ENCODE measurements around the gene GALNT10.
"Not testable (repeated sequence)": the region's sequence is repeated elsewhere in the genome, so short reads cannot be mapped to it uniquely, and the experiment has no call there.

GALNT10 gene, protein sequence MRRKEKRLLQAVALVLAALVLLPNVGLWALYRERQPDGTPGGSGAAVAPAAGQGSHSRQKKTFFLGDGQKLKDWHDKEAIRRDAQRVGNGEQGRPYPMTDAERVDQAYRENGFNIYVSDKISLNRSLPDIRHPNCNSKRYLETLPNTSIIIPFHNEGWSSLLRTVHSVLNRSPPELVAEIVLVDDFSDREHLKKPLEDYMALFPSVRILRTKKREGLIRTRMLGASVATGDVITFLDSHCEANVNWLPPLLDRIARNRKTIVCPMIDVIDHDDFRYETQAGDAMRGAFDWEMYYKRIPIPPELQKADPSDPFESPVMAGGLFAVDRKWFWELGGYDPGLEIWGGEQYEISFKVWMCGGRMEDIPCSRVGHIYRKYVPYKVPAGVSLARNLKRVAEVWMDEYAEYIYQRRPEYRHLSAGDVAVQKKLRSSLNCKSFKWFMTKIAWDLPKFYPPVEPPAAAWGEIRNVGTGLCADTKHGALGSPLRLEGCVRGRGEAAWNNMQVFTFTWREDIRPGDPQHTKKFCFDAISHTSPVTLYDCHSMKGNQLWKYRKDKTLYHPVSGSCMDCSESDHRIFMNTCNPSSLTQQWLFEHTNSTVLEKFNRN

DNA sequence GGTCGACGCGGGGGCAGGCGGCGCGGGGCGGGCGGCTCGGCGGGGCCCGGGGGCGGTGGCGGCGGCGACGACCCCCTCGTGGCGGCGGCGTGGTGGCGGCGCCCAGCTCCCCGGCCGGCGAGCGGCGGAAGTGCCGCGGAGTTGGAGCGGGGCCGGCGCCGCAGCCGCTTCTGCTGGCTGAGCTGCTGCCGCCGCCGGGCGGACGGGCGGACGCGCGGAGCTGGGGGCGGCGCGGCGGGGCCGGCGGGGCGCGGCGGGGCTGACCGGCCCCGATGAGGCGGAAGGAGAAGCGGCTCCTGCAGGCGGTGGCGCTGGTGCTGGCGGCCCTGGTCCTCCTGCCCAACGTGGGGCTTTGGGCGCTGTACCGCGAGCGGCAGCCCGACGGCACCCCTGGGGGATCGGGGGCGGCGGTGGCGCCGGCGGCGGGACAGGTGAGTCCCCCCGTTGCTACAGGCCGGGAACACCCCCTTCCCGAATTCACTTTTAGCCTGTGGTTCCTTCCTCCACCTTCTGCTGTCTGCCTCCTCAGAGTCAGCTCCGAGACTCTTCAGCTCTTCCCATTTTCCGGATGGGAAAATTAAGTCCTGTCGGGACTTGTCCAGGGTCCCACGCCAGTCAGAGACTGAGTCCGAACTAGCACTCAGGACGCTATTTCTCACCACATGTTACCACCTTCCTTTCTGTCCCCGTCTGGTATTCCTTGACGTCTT lies at the start of gene GALNT10:
TSS of gene GALNT10 (plus strand) at position 139 of the 710 bp plus-strand sequence. CDS start at position 273, 134 bp downstream.
- no peak for DNase-seq (ENCODE audit: low read depth in 2 of 2, low spot score in 1 of 2)

DNA sequence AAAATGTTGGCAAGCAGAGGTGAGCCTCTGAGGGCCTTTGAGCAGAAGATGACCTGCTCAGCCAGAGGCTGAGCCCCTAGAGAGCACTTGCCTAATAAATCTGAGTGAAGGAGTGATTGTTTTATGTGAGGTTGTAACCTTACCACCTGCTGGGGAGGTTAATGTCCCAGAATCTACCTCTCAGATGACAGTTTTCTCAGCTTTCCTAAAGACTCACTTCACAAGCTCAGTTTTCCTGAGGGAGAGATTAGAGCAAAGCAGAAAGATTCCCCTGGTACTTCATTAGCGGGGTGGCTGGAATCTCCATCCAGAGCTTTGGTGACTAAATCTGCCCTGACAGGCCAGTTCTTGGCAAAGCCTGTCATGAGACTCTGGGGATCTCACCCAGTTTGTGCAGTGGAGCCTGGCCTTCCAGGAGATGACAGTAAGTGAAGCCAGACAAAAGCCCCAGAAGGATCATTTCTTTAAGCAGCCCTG lies 48.8 kb upstream of the GALNT10 start:
- no peak for DNase-seq (ENCODE audit: low read depth in 2 of 2, low spot score in 1 of 2)

DNA sequence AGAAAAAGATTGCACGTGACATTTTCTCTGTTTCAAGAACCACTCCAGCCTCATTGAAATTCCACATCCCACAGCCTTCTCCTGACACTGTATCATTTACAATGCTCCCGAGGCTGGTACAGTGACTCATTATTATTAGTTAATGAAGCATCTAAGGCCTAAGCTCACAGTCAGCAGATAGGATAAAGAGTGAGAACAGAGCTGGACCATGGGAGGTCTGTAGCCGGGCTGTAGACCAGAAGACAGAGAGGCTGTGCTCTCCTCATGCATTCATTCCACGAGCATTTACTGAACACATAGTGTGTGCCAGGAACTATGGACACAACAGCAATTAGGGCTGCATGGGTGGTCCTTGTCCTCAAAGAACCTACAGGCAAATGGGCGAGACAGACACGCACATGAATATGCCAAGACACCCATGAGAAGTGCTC lies 47.3 kb upstream of the GALNT10 start:
- DNase-seq (ENCODE audit: low read depth in 2 of 2, low spot score in 1 of 2), result no peak

DNA sequence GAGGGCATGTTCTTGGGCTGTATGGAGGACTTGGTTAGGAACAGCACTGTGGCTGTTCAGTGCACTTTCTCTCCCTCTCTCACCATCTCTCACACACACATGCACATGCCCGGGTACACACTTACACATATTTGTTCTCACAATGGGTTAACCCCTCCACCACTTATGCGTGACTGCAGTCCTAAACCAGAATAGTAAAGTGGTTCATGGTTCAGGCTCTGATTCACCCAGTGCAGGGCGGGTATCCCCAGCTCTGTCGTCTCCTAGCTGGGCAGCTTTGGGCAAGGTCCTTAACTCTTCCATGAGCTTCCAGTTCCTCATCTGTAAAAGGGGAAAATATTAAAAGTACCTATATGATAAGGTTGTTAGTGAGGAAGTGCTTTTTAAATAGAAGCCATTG lies 45.3 kb upstream of the GALNT10 start:
- no peak for DNase-seq (ENCODE audit: low read depth in 2 of 2, low spot score in 1 of 2)

DNA sequence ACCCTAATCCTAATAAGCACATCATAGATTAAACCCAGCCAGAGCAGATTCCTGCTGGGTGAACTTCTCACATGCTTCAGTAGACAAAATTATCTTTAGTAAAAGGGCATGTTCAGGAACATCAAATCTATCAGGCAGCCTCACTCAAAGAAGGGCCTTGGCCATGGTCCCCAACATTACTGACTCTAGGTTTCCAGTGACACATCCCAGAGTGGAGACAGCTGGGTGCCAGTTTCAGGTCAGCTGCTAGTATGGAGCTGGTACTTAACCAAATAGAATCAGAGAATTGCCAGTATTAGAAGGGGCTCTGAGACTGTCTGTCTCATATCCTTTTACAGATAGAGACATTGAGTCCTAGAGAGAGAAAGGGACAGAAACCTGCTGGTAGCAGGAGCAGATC lies 44.1 kb upstream of the GALNT10 start:
- DNase-seq (ENCODE audit: low read depth in 2 of 2, low spot score in 1 of 2), result no peak

DNA sequence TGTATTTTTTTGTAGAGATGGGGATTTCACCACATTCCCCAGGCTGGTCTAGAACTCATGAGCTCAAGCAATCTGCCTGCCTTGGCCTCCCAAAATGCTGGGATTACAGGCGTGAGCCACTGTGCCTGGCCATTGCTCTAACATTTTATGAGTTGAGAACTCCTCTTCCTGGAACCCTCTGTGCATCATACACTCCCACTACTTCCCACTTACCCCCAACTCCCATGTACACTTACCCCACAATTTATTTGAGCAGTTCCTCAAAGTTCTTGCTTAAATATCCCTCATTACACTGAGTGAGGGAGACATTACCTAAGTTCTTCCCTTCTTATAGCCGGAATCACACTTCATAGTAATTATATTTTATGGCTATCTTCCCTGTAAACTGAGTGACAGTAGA lies 42.9 kb upstream of the GALNT10 start:
- DNase-seq (ENCODE audit: low read depth in 2 of 2, low spot score in 1 of 2), result no peak

DNA sequence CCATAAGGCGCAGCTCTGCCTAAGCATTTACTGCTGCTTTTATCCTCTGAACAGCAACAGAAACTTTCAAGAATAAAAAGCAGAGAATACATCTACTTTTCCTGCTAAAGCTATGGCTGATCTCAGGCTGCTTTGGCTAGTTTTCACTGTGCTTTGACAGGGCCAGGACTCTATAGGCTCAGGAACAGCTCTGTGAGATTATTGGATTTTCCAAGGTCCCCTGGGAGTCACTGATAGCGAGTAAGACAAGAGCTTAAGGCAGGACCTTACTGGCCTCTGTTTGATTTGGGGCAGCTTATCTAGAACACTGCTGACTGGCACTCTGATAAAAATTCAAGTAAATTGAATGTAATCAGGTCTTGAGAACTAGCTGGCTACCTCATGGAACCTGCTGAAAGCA lies 40.1 kb upstream of the GALNT10 start:
- DNase-seq (ENCODE audit: low read depth in 2 of 2, low spot score in 1 of 2), result not testable (repeated sequence)

DNA sequence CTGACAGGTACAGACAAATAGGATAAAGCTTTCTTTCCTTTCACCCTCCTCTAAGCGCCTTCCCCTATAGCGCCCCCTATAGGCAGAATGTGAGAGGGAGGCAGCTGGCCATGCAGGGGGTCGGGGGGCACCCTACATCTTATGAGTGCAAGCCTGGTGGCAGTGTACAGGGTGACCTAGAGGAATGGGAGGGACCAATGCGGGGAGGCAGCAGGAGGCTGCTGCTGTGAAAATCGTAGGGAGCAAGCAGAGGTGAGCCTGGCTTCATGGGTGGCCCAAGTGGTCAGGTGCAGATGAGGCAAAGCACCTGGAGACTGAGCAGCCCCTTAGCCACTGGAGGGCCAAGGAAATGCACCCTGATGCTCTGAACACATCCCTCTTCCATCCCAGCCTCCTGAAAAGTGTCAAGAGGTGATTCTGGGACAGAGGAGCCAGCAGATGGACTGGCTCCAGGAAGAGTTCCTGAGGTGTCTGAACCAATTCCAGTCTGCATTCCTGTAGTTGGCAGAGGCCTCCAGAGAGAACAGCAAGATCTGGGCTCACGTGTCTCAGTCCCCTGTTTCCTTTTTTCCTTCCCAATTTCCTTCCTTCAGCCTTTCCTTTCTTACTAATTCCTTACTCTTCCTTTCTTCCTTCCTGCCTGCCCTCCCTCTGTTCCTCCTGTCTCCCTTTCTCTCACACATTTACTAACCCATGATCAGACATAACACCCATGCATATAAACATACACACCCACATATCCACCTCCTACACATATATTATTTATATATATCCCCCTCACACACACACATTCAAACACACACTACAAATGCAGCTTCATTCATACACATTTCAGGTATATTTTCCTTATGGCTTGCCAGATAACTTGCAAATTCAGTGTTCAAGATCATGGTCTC lies 32.8 kb upstream of the GALNT10 start:
- DNase-seq (ENCODE audit: low read depth in 2 of 2, low spot score in 1 of 2), result no peak

DNA sequence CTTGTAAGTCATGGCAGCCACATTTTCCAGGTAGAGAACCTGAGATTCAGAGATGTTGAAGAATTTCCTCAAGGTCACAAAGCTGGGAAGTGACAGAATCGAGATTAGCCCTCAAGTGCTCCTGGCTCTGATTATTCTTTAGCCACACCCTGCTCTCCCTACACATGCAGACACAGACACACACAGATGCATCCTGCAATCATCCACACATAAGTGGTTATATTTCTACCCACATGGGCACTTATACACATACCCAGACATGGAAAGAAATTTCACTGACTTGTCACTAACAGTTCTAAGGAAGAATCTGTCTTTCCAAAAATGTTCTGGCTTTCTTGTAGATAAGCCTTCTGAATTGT lies 32.2 kb upstream of the GALNT10 start:
- no peak for DNase-seq (ENCODE audit: low read depth in 2 of 2, low spot score in 1 of 2)

DNA sequence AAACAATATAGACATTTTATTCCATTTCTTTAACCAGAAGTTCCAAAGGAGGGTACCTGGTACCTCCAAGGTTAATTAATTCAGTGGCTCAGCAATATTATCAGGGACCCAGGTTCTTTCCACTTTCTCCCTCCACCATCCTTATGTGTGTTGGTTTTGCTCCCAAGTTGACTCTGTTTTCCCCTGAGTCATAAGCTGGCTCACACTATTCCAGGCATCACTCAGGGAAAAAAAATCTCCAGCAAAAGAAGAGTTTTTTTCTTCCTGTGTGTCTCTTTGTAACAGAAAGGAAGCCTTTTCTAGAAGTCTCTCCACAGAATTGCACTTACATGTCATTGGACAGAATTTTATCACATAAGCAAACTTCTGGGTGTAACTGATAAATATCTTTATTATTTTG lies 31.2 kb upstream of the GALNT10 start:
- no peak for DNase-seq (ENCODE audit: low read depth in 2 of 2, low spot score in 1 of 2)

DNA sequence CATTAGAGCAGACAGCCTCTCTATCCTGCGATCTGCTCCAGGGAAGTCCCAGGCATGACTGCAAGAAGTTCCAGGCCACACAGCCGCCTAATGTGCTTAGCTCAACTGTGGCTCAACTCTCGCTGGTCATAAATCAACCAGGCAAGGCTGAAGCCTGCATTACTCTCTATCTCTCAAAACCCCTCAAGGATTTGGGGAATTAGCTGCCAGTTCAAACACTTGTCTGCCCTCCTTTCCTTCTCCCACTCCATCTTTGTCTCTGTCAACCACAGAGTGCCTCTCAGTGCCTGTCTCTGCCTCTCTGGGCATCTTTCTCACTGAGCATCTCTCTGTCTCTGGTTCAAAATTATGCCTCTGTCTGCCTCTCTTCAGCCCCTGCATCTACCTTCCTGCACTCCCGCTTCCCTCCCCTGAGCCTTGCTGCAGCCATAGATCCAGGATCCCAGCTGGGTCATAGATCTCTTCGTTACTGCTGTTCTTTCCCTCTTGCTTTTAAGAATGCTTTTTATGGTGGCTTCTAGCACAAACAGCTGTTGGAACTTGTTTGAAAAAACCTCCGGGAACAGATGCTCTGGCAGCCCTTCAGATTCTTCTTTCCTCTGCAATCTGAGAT lies 27.9 kb upstream of the GALNT10 start:
- no peak for DNase-seq (ENCODE audit: low read depth in 2 of 2, low spot score in 1 of 2)

DNA sequence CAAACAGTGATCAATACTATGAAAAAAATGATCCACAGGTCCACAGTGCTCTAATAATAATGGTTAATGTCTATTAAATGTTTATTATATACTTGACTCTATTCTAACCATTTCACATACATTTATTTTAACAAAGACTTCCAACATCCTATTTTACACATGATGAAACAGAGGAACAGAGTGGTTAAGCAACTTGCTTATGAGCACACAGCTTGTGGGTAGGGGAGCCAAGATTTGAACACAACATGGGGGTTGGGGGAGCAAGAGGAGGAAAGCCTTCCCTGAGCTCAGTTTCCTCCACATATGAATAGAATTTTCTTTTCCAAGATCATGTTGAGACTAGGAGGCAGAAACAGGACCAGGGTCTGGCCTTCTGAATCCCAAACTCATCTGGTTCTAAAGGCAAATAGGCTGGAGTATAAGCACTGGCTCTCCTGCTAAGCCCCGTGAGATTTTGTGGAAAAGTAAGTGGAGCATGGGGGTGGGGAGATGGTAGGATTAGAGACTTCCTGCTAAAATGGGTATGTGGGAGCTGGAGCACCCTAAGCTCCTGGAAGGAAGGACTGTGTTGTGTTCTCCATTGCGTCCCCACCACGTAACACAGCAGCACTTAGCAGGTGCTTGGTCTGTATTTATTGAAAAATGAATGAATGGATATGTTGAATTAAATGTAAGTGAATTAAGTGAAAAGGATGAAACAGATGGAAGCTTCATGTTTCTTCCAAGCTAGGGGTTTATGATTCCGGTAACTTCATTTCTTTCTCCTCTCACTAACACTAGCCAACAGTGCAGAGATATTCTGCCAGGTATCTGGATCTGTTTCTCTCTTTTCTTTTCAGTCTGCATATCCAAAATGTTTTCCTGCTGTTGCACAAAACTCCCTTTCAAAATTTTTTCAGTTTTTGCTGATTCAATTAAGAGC lies 26.9 kb upstream of the GALNT10 start:
- DNase-seq (ENCODE audit: low read depth in 2 of 2, low spot score in 1 of 2), result no peak

DNA sequence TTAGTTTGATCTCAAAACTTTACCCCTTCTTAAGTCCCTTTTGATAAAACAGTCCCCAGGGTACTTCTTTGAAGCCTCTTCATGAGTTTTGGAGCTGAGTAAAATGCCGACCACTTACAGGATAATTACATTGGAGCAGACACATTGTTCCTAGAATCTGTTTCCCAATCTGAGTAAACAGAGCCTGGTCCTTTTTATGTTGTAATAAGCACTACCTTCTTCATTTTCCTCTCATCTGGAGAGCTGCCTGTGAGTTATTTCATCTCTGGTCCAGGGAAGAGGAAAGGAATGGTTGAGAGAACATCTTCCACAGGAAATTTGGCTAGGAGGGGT lies 26.3 kb upstream of the GALNT10 start:
- DNase-seq (ENCODE audit: low read depth in 2 of 2, low spot score in 1 of 2), result no peak

DNA sequence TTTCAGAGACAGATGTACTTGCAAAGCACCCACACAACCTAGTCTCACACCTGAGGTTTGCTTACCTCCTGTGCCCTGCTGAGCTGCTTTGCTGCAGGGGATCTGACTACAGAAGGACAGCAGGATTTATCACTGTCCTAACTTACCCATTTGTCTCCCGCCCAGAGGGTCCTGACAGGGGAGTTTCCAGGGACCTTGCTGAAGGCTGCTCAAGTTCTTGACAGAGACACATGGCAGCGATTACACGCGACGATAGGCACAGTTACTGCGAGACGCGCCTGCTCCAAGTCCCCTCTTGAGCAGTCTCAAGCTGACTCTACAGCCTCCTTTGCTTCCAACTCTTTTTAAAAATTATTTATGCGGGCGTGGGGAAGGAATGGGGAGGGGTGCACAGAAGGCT lies 24.6 kb upstream of the GALNT10 start:
- DNase-seq (ENCODE audit: low read depth in 2 of 2, low spot score in 1 of 2), result no peak

DNA sequence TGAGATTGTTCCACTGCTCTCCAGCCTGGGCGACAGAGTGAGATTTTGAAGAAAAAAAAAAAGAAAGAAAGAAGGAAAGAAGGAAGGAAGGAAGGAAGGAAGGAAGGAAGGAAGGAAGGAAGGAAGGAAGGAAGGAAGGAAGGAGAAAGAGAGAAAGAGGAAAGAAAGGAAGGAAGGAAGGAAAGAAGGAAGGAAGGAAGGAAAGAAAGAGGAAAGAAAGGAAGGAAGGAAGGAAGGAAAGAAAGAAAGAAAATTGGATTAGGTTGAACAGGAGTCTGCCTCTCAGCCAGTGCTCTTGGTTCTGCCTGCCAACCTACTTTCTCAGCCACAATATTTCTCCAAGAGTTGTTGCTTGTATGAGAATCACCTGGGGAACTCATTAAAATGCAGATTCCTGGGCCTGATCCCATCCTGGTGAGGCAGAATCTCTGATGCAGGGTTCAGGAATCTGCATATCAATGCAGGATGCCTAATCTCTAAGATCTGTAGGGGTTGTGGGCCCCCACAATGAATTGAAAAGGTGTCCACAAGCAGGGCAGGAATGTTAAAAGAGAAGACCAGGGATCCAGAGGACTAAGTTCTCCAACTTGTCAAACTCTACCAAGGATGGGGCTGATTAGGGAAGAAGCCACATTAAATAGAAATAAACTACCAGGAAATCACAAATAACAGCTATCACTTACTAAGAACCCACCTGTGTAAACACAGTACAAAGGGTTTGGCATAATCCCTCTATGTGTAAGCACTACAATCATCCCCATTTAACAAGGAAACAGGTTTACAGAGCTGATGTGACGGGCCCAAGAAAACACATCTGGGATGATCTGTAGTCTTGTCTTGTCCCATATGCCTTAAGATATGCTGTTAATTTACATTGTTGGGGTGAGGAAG lies 23.4 kb upstream of the GALNT10 start:
- DNase-seq (ENCODE audit: low read depth in 2 of 2, low spot score in 1 of 2), result no peak

DNA sequence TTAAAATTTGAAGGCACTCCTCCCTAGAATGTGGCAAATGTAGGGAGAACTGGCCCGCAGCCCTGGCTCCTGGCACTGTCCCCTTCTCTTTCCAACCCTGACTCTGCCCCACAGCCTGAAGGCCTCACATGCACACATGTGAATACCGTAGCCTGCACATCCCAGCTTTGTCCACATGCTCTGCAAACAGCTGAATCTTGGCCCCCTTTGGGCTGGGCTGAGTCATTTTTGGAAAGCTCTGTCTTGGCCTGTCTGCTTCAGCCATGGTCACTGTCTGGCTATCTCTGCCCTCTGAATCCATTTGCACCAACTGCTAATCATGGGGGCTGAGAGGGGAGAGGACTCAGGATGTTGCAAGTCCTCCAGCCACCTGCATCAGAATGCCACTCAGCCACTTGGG lies 22.1 kb upstream of the GALNT10 start:
- no peak for DNase-seq (ENCODE audit: low read depth in 2 of 2, low spot score in 1 of 2)

DNA sequence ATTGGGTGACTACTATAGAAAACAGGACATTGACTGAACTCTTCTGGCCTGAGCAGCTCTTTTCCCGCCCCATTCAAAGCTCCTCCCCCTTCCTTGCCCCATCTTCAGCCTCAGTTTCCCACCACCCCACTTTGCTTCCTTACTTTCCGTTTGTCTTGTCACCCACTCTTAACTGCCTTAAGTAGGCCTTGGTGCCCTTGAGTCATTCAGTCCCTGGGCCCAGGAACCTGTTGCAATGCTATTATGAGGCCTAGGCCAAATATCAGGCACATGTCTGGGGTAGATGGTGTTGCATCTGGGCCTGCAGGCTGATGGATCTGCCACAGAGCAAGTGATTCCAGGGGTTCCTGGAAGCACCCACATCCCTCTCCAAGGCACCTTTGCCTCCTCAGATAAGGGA lies 17.7 kb upstream of the GALNT10 start:
- DNase-seq (ENCODE audit: low read depth in 2 of 2, low spot score in 1 of 2), result no peak

DNA sequence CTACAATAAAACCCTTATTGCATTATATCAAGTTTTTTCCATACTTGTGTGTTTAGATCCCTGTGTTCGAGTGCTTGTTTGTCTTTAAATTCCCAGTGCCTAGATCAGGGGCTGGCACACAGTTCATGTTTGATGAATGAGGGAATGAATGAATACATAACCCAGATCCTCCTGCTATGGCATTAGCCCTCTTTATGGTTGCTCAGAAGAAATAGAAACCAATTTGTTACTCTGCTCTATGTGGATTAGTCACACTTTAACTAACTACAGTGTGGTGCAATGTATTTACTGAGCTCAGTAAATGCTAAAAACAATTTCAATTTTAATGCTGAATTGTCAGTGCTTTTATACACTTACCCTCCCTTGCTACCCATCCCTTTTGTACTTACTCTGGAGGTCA lies 16.4 kb upstream of the GALNT10 start:
- no peak for DNase-seq (ENCODE audit: low read depth in 2 of 2, low spot score in 1 of 2)

DNA sequence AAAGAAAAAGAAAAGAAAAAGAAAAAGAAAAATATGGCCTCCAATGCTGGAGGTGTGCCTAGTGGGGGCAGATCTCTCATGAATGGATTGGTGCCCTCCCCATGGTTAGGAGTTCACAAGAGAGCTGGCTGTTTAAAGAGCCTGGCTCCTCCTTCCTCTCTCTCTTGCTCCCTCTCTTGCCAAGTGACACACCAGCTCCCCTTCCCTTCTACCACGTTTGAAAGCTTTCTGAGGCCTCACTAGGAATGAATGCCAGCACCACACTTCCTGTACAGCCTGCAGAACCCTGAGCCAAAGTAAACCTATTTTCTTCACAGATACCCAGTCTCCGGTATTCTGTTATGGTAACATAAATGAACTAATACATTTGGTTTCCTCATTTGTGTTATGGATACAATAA lies 14.4 kb upstream of the GALNT10 start:
- no peak for DNase-seq (ENCODE audit: low read depth in 2 of 2, low spot score in 1 of 2)
